ENCODE measurements around the gene ETV5.
A peak's percentile ranks its signal among the peaks of the same experiment; 100 is the strongest.
"Not testable (repeated sequence)": the region's sequence is repeated elsewhere in the genome, so short reads cannot be mapped to it uniquely, and the experiment has no call there.

ETV5 gene

DNA sequence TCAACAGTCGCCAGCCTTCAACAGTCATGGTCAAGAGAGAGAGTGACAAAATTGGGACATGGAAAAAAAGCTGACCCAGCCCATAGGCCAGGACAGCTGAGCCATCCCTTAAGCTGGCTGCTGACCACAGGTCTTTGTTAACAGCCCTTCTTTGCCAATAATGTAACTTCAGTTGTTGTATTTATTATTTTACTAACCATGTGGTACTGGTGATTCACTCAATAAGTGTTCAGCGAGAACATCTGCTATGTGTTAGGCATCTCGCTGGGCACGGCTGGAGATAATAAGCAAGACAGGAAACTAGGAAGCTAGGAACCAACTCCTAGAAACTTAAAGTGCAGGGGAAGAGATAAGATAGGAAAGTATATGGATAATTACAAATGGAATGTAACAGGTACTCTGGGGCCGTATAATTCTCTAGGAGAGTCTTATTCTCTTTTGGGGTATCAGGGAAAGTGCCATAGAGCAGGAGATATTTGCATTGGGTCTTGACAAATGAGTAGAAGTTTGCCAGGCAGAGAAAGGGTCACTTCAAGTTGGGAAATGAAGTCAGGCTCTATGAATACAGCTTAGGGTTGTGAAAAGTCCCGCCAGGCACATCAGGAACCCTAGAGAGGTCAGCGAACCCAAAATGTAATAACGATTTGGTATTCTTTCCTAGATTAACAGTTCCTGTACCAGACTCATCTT is 87.1 kb downstream of the ETV5 start:
- peak; percentile 49 for DNase-seq (ENCODE audit: low spot score)

DNA sequence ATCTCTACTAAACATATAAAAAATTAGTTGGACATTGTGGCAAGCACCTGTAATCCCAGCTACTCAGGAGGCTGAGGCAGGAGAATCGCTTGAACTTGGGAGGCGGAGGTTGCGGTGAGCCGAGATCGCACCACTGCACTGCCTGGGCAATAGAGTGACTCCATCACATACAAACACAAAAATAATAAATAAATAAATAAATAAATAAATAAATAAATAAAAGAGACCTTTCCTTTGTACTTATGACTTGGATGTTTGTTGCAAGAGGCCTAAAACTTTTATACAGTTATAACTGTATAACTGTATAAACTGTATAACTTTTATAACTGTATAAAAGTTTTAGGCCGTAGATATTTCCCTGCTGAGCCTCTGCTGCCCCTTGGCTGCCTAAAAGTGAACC is 87.6 kb downstream of the ETV5 start:
- not testable (repeated sequence) for DNase-seq (ENCODE audit: low spot score)

DNA sequence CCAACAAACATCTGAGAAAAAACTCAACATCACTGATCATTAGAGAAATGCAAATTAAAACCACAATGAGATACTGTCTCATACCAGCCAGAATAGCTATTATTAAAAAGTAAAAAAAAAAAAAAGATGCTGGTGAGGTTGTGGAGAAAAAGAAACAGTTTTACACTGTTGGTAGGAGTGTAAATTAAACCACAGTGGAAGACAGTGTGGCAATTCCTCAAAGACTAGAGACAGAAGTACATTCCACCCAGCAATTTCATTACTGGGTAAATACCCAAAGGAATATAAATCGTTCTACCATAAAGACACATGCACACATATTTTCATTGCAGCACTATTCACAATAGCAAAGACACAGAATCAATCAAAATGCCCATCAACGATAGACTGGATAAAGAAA is 89.6 kb downstream of the ETV5 start:
- DNase-seq (ENCODE audit: low spot score): not testable (repeated sequence)

DNA sequence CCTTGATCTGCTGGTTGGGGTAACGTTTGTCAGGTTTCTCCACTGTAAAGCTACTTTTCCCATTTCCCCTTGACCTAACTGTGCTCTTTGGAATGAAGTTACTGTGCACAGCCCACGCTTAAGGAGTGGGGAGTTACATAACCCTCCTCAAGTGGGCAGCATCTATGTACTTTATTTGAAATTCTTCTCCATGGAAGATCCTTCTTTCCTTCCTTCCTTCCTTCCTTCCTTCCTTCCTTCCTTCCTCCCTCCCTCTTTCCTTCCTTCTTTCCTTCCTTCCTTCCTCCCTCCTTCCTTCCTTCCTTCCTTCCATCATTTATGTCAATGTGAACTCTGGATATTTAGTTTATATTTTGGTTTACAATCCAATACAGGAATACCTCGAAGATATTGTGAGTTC is 94.0 kb downstream of the ETV5 start:
- DNase-seq (ENCODE audit: low spot score): no peak

DNA sequence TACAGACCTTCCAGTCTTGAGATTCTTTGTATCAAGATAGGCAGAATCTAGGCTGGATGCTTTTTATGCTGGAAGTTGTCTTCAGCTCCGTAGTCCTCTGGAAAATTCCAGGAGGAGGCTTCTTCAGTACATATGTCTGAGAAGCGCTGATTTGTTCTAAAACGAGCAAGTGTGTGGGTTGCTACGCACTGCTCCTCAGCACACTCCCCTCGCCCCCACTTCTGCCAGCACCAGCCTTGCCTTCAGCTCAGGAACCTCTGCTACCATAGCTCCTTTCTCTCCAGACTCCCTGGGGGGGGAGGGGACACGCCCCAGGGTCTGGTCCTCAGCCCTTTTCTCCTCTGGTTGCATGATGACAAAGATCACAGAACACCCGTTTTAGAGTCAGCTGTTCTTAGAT is 95.6 kb downstream of the ETV5 start:
- peak; percentile 61 for DNase-seq (ENCODE audit: low spot score)

DNA sequence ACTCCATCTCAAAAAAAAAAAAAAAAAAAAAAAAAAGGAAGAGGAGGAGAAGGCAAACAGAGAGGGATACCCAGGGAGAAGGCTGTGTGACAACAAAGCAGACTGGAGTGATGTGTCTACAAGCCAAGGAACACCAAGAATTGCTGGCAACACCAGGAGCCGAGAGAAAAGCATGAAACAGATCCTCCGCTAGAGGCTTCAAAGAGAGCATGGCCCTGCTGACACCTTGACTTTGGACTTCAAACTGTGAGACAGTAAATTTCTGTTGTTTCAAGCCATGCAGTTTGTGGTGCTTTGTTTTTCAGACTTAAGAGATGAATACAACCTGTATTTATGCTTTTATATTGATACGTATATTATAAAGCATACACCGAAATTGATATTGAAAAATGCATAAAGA is 96.8 kb downstream of the ETV5 start:
- no peak for DNase-seq (ENCODE audit: low spot score)

DNA sequence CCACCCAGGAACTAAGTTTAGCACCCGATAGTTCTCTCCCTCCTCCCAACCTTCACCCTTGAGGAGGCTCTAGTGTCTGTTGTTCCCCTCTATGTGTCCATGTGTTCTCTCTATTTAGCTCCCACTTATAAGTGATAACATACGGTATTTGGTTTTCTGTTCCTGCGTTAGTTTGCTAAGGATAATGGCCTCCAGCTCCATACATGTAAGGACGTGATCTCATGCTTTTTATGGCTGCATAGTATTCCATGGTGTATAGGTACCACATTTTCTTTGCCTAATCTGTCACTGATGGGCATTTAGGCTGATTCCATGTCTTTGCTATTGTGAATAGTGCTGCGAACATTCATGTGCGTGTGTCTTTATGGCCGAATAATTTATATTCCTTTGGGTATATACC is 104.2 kb downstream of the ETV5 start:
- no peak for DNase-seq (ENCODE audit: low spot score)

DNA sequence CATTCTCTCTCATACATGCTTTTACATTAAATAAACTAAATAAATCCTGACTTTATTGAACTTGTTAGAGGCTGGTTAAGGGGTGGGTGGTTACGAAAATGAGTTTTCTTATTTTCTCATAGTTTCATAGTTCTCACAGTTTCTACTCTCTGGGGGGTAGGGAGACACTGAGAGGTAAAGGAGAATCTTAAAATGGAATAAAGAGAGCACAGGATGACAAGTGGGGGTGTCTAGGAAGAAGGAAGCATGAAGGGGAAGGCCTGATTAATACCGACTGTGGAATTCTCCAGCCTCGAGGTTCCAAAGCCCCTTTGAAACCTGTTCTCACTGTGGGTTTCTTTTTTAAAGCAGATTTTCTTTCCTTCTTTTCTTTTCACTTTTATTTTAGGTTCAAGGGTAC is 104.7 kb downstream of the ETV5 start:
- DNase-seq (ENCODE audit: low spot score): no peak

DNA sequence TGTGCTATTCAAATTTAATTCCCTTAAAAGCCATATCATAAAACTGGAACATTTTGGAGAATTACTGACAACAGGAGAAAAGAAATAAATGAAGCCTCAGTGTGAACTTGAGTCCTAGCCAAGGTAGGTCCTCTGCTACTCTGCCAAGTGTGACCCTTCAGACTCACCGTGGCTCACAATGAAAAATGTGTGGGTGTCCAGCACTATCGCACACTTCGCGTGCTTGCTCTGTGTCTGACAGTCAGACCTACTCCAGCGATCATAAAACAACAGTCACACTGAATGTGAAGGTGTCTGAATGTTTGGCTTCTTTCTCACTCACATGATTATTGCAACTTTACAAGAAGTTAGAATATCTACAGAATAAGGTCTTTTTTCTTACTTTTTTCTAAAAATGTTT is 105.3 kb downstream of the ETV5 start:
- DNase-seq (ENCODE audit: low spot score): no peak

DNA sequence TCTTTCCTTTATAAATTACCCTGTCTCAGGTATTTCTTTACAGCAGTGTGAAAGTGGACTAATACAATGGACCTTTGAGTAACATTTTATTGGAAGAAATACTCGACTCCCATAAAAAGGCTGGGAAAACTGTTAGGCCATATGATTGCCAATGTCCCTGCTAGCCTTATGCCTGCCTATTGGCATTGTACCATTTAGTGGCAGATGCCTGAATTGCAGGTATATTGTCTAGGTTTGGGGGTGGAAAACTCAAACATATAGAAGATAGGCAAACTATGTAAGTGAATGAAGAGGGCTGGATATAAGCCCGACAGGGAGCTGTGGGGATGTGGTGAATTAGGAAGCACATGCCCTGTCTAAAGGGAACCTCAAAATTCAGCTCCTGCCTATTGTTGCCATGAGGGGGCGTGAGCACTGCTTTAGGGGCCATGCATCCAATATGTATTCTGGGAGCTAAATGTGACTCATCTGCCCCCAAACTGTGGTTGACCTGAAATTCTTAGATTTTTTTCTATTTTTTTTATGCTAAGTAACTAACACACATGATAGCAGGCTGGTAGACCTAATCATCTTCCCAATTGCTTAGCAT is 105.9 kb downstream of the ETV5 start:
- DNase-seq (ENCODE audit: low spot score): no peak

DNA sequence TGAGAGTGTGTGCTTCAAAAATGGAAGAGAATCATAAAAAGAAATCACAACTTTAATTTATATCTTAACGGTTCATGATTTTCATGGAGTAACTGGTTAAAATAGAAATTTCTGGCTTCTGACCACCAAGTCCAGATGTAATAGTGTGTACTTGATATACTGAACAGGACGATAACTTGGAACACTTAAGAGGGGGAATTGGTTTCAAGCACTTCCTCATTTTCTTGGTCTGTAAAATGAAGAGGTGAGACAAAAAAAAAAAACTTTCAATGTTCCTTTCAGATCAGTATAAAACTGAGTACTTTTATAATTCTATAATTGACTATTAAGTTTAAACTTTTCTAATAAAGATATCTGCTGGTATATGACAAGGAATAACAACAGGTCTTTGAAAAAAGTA is 107.0 kb downstream of the ETV5 start:
- no peak for DNase-seq (ENCODE audit: low spot score)

DNA sequence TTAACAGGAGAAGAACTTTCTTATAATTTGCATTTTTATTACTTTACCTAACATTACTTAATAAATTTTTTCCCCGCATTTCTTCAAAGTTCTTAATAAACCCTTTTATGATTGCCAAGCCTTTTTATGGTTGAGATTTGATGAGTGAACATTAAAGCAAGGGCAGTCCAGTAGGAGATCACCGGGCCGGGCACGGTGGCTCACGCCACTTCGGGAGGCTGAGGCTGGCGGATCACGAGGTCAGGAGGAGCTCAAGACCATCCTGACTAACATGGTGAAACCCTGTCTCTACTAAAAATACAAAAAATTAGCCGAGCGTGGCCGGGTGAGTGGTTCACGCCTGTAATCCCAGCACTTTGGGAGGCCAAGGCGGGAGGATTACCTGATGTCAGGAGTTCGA is 109.7 kb downstream of the ETV5 start:
- no peak for DNase-seq (ENCODE audit: low spot score)

DNA sequence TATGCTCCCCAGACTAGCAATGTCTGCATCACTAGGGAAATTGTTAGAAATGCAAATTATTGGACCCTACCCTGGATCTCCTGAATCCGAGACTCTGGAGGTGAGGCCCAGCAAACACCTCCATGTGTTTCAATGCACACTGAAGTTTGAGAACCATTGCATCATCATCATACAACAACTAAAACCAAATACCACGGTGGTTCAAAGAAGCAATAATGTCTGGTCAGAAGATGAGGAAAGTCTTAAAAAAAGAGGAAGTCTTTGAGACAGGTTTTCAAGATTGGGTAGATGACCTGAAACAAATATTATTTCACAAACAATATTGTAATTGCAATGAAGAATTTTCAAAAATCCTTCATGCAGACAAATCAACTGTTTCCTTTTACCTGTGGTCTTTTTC is 110.8 kb downstream of the ETV5 start:
- DNase-seq (ENCODE audit: low spot score): no peak

DNA sequence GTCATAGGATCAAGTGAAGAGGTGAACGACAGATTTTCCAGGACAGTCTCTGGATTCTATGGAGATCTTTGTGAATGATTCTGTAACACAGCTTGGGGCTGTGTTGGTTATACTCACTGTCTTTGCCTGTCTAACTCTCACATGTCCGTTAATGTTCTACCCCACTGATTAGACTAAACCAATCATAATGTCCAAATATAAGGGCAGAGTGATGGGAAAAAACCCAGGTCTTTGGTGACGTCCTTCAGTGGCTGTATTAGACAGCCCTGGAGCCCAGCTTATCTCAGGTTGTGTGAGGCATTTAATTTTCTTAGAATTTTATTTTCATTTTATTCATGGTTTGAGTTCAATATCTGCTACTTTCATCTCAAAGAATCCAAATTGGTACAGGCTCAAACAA is 111.8 kb downstream of the ETV5 start:
- no peak for DNase-seq (ENCODE audit: low spot score)

All from Ammon's horn (tissue), 1 donor.